CD4-positive, alpha-beta T cell treated with Interleukin-4 for 4 hours (primary cell): ENCODE data around the gene OBSCN.

Source experiments
- DNase-seq: peaks from one replicate; pipeline ENCODE4 v3.0.0-alpha.2; 2020

Gene OBSCN

GRCh38 chr1:228371741-228372182 lies 163.9 kb downstream of the OBSCN start:
- DNase-seq = no peak

GRCh38 chr1:228372183-228373003 lies 164.5 kb downstream of the OBSCN start:
- no peak for DNase-seq

GRCh38 chr1:228373004-228373680 lies 165.3 kb downstream of the OBSCN start:
- no peak for DNase-seq

GRCh38 chr1:228373681-228374571 lies 166.1 kb downstream of the OBSCN start:
- DNase-seq = no peak

- DNase-seq = no peak
Measured at GRCh38 chr1:228374711-228375577, 167.1 kb downstream of the OBSCN start.

- DNase-seq = no peak
Measured at GRCh38 chr1:228375578-228376261, 167.9 kb downstream of the OBSCN start.

GRCh38 chr1:228376262-228376628 lies 168.4 kb downstream of the OBSCN start:
- DNase-seq = no peak

- no peak for DNase-seq
Measured at GRCh38 chr1:228376651-228377631, 169.1 kb downstream of the OBSCN start.

GRCh38 chr1:228377664-228378089 lies 169.8 kb downstream of the OBSCN start:
- DNase-seq = no peak

- peak; percentile 44 for DNase-seq
Measured at GRCh38 chr1:228378090-228378872, 170.4 kb downstream of the OBSCN start.

- no peak for DNase-seq
Measured at GRCh38 chr1:228378873-228379460, 171.1 kb downstream of the OBSCN start.

- no peak for DNase-seq
Measured at GRCh38 chr1:228379666-228380065, 171.8 kb downstream of the OBSCN start.

GRCh38 chr1:228381356-228381755 lies 173.5 kb downstream of the OBSCN start:
- no peak for DNase-seq

- no peak for DNase-seq
Measured at GRCh38 chr1:228383773-228384172, 175.9 kb downstream of the OBSCN start.

GRCh38 chr1:228385232-228385631 lies 177.4 kb downstream of the OBSCN start:
- DNase-seq = no peak

- no peak for DNase-seq
Measured at GRCh38 chr1:228387321-228387720, 179.5 kb downstream of the OBSCN start.

- DNase-seq = no peak
Measured at GRCh38 chr1:228390649-228391048, 182.8 kb downstream of the OBSCN start.

- DNase-seq = no peak
Measured at GRCh38 chr1:228391411-228392020, 183.7 kb downstream of the OBSCN start.
